ENCODE results near the gene PLEKHO2.

DNA sequence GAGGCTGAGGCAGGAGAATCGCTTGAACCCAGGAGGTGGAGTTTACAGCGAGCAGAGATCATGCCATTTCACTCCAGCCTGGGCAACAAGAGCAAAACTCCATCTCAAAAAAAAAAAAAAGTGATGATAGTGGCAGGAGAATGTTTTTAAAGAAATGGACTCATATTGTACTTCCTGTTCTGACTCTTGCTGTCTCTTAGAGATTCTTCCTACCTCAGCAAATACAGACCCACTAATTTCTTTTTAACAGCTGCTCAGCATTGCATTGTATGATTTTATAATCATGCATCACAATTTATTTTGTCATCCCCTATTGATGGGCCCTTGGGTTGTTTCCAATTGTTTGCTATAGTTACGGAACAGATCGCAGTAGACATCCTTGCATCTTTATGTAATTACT lies 61.1 kb downstream of the PLEKHO2 start:
- TF ChIP-seq ZBTB26 (CRISPR knock-in tag; IDR thresholded peaks at IDR 0.05; ENCODE audit: borderline replicate concordance) (no peak), CTCF (CRISPR knock-in tag; IDR thresholded peaks at IDR 0.05) (no peak), RAD21 (CRISPR knock-in tag; IDR thresholded peaks at IDR 0.05) (no peak), FIP1L1 (IDR thresholded peaks at IDR 0.05; ENCODE audit: borderline replicate concordance, insufficient read depth, low read depth, low read length) (no peak), ZNF484 (CRISPR knock-in tag; IDR thresholded peaks at IDR 0.05; ENCODE audit: borderline replicate concordance, low read depth) (no peak), MXD4 (CRISPR knock-in tag; IDR thresholded peaks at IDR 0.05) (no peak), DMTF1 (CRISPR knock-in tag; IDR thresholded peaks at IDR 0.05) (no peak)
- TF ChIP-seq, protein P1, sequence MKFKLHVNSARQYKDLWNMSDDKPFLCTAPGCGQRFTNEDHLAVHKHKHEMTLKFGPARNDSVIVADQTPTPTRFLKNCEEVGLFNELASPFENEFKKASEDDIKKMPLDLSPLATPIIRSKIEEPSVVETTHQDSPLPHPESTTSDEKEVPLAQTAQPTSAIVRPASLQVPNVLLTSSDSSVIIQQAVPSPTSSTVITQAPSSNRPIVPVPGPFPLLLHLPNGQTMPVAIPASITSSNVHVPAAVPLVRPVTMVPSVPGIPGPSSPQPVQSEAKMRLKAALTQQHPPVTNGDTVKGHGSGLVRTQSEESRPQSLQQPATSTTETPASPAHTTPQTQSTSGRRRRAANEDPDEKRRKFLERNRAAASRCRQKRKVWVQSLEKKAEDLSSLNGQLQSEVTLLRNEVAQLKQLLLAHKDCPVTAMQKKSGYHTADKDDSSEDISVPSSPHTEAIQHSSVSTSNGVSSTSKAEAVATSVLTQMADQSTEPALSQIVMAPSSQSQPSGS (CRISPR knock-in tag; IDR thresholded peaks at IDR 0.05), result no peak
- TF ChIP-seq, protein P2, sequence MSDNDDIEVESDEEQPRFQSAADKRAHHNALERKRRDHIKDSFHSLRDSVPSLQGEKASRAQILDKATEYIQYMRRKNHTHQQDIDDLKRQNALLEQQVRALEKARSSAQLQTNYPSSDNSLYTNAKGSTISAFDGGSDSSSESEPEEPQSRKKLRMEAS (IDR thresholded peaks at IDR 0.05), result no peak
